ENCODE measurements around the gene PCP2. TPM values are rescaled to one million over a fixed set of nuclear protein-coding genes. Genes with fewer than 3 reads are reported as not detected.

PCP2 gene
- total RNA-seq, 3 donors from 2014 or later (not counting 1 experiment from before 2014, with no cell fraction given): 5.4 to 8.4 (median 7.7) TPM

- Mint-ChIP-seq H3K4me1 (peaks cover 10 to 28% of the 10 kb centered on the region in 2 donors), H3K9me3 (no peaks in the 10 kb centered on the region), H3K27ac (no peak overlapping the region), H3K27me3 (ENCODE audit: low read depth in 2 of 2) (no peaks in the 10 kb centered on the region), H3K36me3 (no peaks in the 10 kb centered on the region), H3K4me3 (no peak overlapping the region)
- no peaks in the 10 kb centered on the region for H3K9me3 ChIP-seq (ENCODE audit: control insufficient read depth, insufficient read depth, low read length)
- H3K27ac ChIP-seq (ENCODE audit: low read length): no peak overlapping the region
- intact Hi-C loops (cut with micrococcal nuclease): no loop called here
- DNase-seq: no peak
- no peaks in the 10 kb centered on the region for H3K27me3 ChIP-seq (ENCODE audit: control insufficient read depth, insufficient read depth, low read length)
- H3K4me3 ChIP-seq (ENCODE audit: low read length): no peak overlapping the region
- ATAC-seq: peak in 1 of 3 donors; percentile 5
- WGBS (ENCODE audit: insufficient coverage): 97% methylated on average over 39 of the region's 39 CpGs
- peaks cover 15% of the 10 kb centered on the region for H3K4me1 ChIP-seq (ENCODE audit: control insufficient read depth, insufficient read depth, low read length)
- peaks cover 62% of the 10 kb centered on the region for H3K36me3 ChIP-seq (ENCODE audit: control insufficient read depth, insufficient read depth, low read length)
- no peak for TF ChIP-seq CTCF (IDR thresholded peaks at IDR 0.05)
Observed at GRCh38 chr19:7623725-7624603, 9.6 kb downstream of the PCP2 start.

- TF ChIP-seq CTCF (IDR thresholded peaks at IDR 0.05): no peak
- no peak for DNase-seq
- Histone ChIP-seq H3K4me3 (ENCODE audit: low read length) (no peak overlapping the region), H3K36me3 (ENCODE audit: control insufficient read depth, insufficient read depth, low read length) (peaks cover 64% of the 10 kb centered on the region), H3K4me1 (ENCODE audit: control insufficient read depth, insufficient read depth, low read length) (peaks cover 6% of the 10 kb centered on the region), H3K9me3 (ENCODE audit: control insufficient read depth, insufficient read depth, low read length) (no peaks in the 10 kb centered on the region), H3K27me3 (ENCODE audit: control insufficient read depth, insufficient read depth, low read length) (no peaks in the 10 kb centered on the region), H3K27ac (ENCODE audit: low read length) (no peak overlapping the region)
- intact Hi-C loops (cut with micrococcal nuclease): no loop called here
- Mint-ChIP-seq H3K9me3 (no peaks in the 10 kb centered on the region), H3K4me1 (peaks cover 1 to 27% of the 10 kb centered on the region in 2 donors), H3K27me3 (ENCODE audit: low read depth in 2 of 2) (no peaks in the 10 kb centered on the region), H3K36me3 (no peaks in the 10 kb centered on the region), H3K4me3 (no peak overlapping the region), H3K27ac (peak overlapping the region in 1 of 2 donors; percentile 23)
- 94% methylated on average over 16 of the region's 16 CpGs for WGBS (ENCODE audit: insufficient coverage)
- peak in 2 of 3 donors; percentile 32 to 44 for ATAC-seq
Observed at GRCh38 chr19:7622933-7623685, 10.4 kb downstream of the PCP2 start.

- Mint-ChIP-seq H3K4me3 (no peak overlapping the region), H3K27me3 (ENCODE audit: low read depth in 2 of 2) (no peaks in the 10 kb centered on the region), H3K4me1 (peaks cover 0 to 16% of the 10 kb centered on the region in 2 donors), H3K27ac (no peak overlapping the region), H3K36me3 (no peaks in the 10 kb centered on the region), H3K9me3 (no peaks in the 10 kb centered on the region)
- no peaks in the 10 kb centered on the region for H3K27me3 ChIP-seq (ENCODE audit: control insufficient read depth, insufficient read depth, low read length)
- no peak overlapping the region for H3K27ac ChIP-seq (ENCODE audit: low read length)
- 98% methylated on average over 56 of the region's 57 CpGs for WGBS (ENCODE audit: insufficient coverage)
- intact Hi-C loops (cut with micrococcal nuclease): no loop called here
- no peak for TF ChIP-seq CTCF (IDR thresholded peaks at IDR 0.05)
- H3K4me3 ChIP-seq (ENCODE audit: low read length): no peak overlapping the region
- H3K9me3 ChIP-seq (ENCODE audit: control insufficient read depth, insufficient read depth, low read length): no peaks in the 10 kb centered on the region
- H3K4me1 ChIP-seq (ENCODE audit: control insufficient read depth, insufficient read depth, low read length): no peaks in the 10 kb centered on the region
- peaks cover 51% of the 10 kb centered on the region for H3K36me3 ChIP-seq (ENCODE audit: control insufficient read depth, insufficient read depth, low read length)
- no peak for ATAC-seq
- no peak for DNase-seq
Observed at GRCh38 chr19:7620442-7621412, 12.8 kb downstream of the PCP2 start.
